Trophoblast cell (in vitro differentiated cells and primary cell): ENCODE results near the gene TIMM44.

ENCODE experiments used
- DNase-seq, 2 donors: peaks; one replicate each; pipeline ENCODE4 v3.0.0-alpha.2; 2016
- H2AFZ ChIP-seq: 2 replicates; pipeline ENCODE4 v1.6.1; 2013; ENCODE audit warnings: low read length, moderate library complexity, mild to moderate bottlenecking; ENCODE audit not compliant: insufficient read depth, poor library complexity
- H2AK5ac ChIP-seq: 2 replicates; pipeline ENCODE4 v1.6.1; 2013; ENCODE audit warnings: mild to moderate bottlenecking, low read length
- H2BK120ac ChIP-seq: 2 replicates; pipeline ENCODE4 v1.6.1; 2013; ENCODE audit warnings: low read length, mild to moderate bottlenecking, moderate library complexity; ENCODE audit not compliant: insufficient read depth, poor library complexity
- H2BK12ac ChIP-seq: 2 replicates; pipeline ENCODE4 v1.6.1; 2013; ENCODE audit warnings: mild to moderate bottlenecking, low read length, moderate library complexity
- H2BK5ac ChIP-seq: 2 replicates; pipeline ENCODE4 v1.6.1; 2013; ENCODE audit warnings: low read length, low read depth, moderate library complexity, mild to moderate bottlenecking; ENCODE audit not compliant: poor library complexity
- H3K14ac ChIP-seq: 2 replicates; pipeline ENCODE4 v1.6.1; 2013; ENCODE audit warnings: mild to moderate bottlenecking, low read length
- H3K18ac ChIP-seq: 2 replicates; pipeline ENCODE4 v1.6.1; 2013; ENCODE audit warnings: mild to moderate bottlenecking, low read length
- H3K23ac ChIP-seq: 2 replicates; pipeline ENCODE4 v1.6.1; 2013; ENCODE audit warnings: low read length
- H3K27ac ChIP-seq: 2 replicates; pipeline ENCODE4 v1.5.1; 2013; ENCODE audit warnings: low read depth, mild to moderate bottlenecking, inconsistent platforms, low read length, moderate library complexity
- H3K27me3 ChIP-seq: 2 replicates; pipeline ENCODE4 v1.6.1; 2013; ENCODE audit warnings: inconsistent platforms, mild to moderate bottlenecking, low read length, moderate library complexity; ENCODE audit not compliant: insufficient read depth
- H3K36me3 ChIP-seq, 2 experiments: 1 replicate in 1 of 2; 2 replicates in 1 of 2; pipeline ENCODE4 v1.6.1; 2013; ENCODE audit warnings: low read length in 2 of 2, mild to moderate bottlenecking in 2 of 2, moderate library complexity in 1 of 2; ENCODE audit not compliant: insufficient read depth in 2 of 2, control insufficient read depth in 1 of 2
- H3K4ac ChIP-seq: 2 replicates; pipeline ENCODE4 v1.6.1; 2013; ENCODE audit warnings: low read depth, mild to moderate bottlenecking, low read length, moderate library complexity
- H3K4me1 ChIP-seq, 2 experiments: 1 replicate in 1 of 2; 2 replicates in 1 of 2; pipeline ENCODE4 v1.6.1; 2013; ENCODE audit warnings: low read length in 2 of 2, mild to moderate bottlenecking in 2 of 2, moderate library complexity in 1 of 2; ENCODE audit not compliant: insufficient read depth in 2 of 2, control insufficient read depth in 1 of 2
- H3K4me2 ChIP-seq: 2 replicates; pipeline ENCODE4 v1.6.1; 2013; ENCODE audit warnings: inconsistent platforms, mild to moderate bottlenecking, low read length, moderate library complexity
- H3K4me3 ChIP-seq: 2 replicates; pipeline ENCODE4 v1.5.1; 2013; ENCODE audit warnings: mild to moderate bottlenecking, low read depth, low read length, inconsistent platforms
- H3K79me1 ChIP-seq: one replicate; pipeline ENCODE4 v1.6.1; 2013; ENCODE audit warnings: low read length
- H3K79me2 ChIP-seq: 2 replicates; pipeline ENCODE4 v1.6.1; 2013; ENCODE audit warnings: low read length, mild to moderate bottlenecking; ENCODE audit not compliant: control insufficient read depth, insufficient read depth, poor library complexity
- H3K9ac ChIP-seq: 2 replicates; pipeline ENCODE4 v1.6.1; 2013; ENCODE audit warnings: mild to moderate bottlenecking, low read length
- H3K9me3 ChIP-seq: 2 replicates; pipeline ENCODE4 v1.6.1; 2013; ENCODE audit warnings: low read depth, mild to moderate bottlenecking, control low read depth, inconsistent platforms, low read length; ENCODE audit not compliant: insufficient read depth
- H4K12ac ChIP-seq: 2 replicates; pipeline ENCODE4 v1.6.1; 2013; ENCODE audit warnings: low read depth, mild to moderate bottlenecking, low read length, moderate library complexity
- H4K8ac ChIP-seq: 2 replicates; pipeline ENCODE4 v1.6.1; 2013; ENCODE audit warnings: low read depth, mild to moderate bottlenecking, low read length, moderate library complexity
- H4K91ac ChIP-seq: one replicate; pipeline ENCODE4 v1.6.1; 2013; ENCODE audit warnings: low read depth, mild to moderate bottlenecking, low read length, moderate library complexity
- WGBS: extraction: QIAGEN DNeasy Blood & Tissue Kit; methylation state at CpG from one replicate; pipeline ENCODE4 v1.1.7; 2013; ENCODE audit warnings: missing lambda C conversion rate; ENCODE audit not compliant: insufficient read length, insufficient coverage; ENCODE audit errors: extremely low coverage; 5-methylcytosine and 5-hydroxymethylcytosine counted together

The TIMM44 gene

GRCh38 chr19:7965921-7966665 lies 22.6 kb upstream of the TIMM44 start:
- Histone ChIP-seq H4K8ac (peak overlapping the region; percentile 22), H4K12ac (no peak overlapping the region), H3K4me3 (no peak overlapping the region), H3K23ac (no peak overlapping the region), H3K27ac (peak overlapping the region; percentile 89), H3K4ac (no peak overlapping the region), H3K36me3 (peaks cover 62 to 69% of the 10 kb centered on the region in 2 experiments), H2BK5ac (peak overlapping the region; percentile 60), H3K4me1 (peaks cover 4 to 11% of the 10 kb centered on the region in 2 experiments), H3K4me2 (peak overlapping the region; percentile 42), H2BK120ac (peak overlapping the region; percentile 28), H3K14ac (peak overlapping the region; percentile 72), H3K9ac (peak overlapping the region; percentile 17), H3K18ac (peak overlapping the region; percentile 68), H3K79me2 (no peaks in the 10 kb centered on the region), H2AFZ (no peak overlapping the region), H4K91ac (peak overlapping the region; percentile 59), H3K79me1 (peaks cover 4% of the 10 kb centered on the region), H2AK5ac (peak overlapping the region; percentile 75), H3K9me3 (no peaks in the 10 kb centered on the region), H3K27me3 (no peaks in the 10 kb centered on the region), H2BK12ac (peak overlapping the region; percentile 65)
- WGBS, result no CpG with 5 or more reads among the region's 12 CpGs
- peak; percentile 87 for DNase-seq

DNA sequence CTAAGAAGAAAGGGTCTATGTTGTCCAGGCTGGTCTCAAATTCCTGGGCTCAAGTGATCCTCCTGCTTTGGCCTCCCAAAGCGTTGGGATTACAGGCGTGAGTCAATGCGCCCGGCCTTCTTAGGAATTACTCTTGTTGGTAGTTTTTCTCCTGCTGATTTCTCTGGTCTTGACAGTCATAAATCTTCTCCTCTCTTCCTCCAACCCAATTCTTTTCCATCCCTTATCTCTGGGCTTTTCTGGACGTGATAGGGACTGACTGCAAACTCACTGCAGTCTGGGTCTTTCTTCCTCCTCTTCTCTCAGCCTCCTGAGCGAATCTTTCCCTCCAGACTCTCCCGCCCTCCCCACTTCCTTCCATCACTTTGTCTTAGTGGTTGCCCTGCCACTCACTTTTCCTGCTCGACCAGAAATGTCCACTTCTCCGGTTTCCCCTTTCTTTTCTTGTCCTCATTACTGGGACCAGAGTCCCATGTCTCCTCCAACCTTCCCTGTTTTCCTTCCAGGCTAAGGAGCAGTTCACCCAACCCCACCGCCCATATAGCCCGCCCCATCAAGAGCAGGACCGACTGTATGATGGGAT lies 21.9 kb upstream of the TIMM44 start:
- H3K9ac ChIP-seq, result no peak overlapping the region
- H3K27ac ChIP-seq, result peak overlapping the region; percentile 89
- peak overlapping the region; percentile 65 for H2BK12ac ChIP-seq
- no peaks in the 10 kb centered on the region for H3K27me3 ChIP-seq
- peak overlapping the region; percentile 68 for H3K18ac ChIP-seq
- peak overlapping the region; percentile 42 for H3K4me2 ChIP-seq
- no peak overlapping the region for H3K4me3 ChIP-seq
- no CpG with 5 or more reads among the region's 12 CpGs for WGBS
- peaks cover 4 to 11% of the 10 kb centered on the region in 2 experiments for H3K4me1 ChIP-seq
- H3K79me1 ChIP-seq, result peaks cover 4% of the 10 kb centered on the region
- no peak overlapping the region for H2BK120ac ChIP-seq
- peak overlapping the region; percentile 59 for H4K91ac ChIP-seq
- H2BK5ac ChIP-seq, result peak overlapping the region; percentile 60
- H3K23ac ChIP-seq, result no peak overlapping the region
- peak overlapping the region; percentile 75 for H2AK5ac ChIP-seq
- H3K36me3 ChIP-seq, result peaks cover 59 to 69% of the 10 kb centered on the region in 2 experiments
- peak overlapping the region; percentile 22 for H4K8ac ChIP-seq
- H3K4ac ChIP-seq, result no peak overlapping the region
- H3K9me3 ChIP-seq, result no peaks in the 10 kb centered on the region
- H3K14ac ChIP-seq, result peak overlapping the region; percentile 72
- peak in 1 of 2 donors; percentile 46 for DNase-seq
- no peaks in the 10 kb centered on the region for H3K79me2 ChIP-seq
- H4K12ac ChIP-seq, result no peak overlapping the region
- no peak overlapping the region for H2AFZ ChIP-seq

GRCh38 chr19:7963566-7963965 lies 20.1 kb upstream of the TIMM44 start:
- no peak overlapping the region for H3K4me3 ChIP-seq
- H3K9me3 ChIP-seq, result no peaks in the 10 kb centered on the region
- peaks cover 4% of the 10 kb centered on the region for H3K79me1 ChIP-seq
- WGBS, result no CpG with 5 or more reads among the region's 25 CpGs
- H3K14ac ChIP-seq, result no peak overlapping the region
- peaks cover 4 to 11% of the 10 kb centered on the region in 2 experiments for H3K4me1 ChIP-seq
- no peak overlapping the region for H2BK5ac ChIP-seq
- no peak overlapping the region for H2BK120ac ChIP-seq
- H2AK5ac ChIP-seq, result no peak overlapping the region
- no peak overlapping the region for H2AFZ ChIP-seq
- H2BK12ac ChIP-seq, result no peak overlapping the region
- H3K27ac ChIP-seq, result no peak overlapping the region
- DNase-seq, result no peak
- H3K9ac ChIP-seq, result no peak overlapping the region
- no peak overlapping the region for H4K12ac ChIP-seq
- H3K79me2 ChIP-seq, result no peaks in the 10 kb centered on the region
- no peak overlapping the region for H3K4ac ChIP-seq
- no peak overlapping the region for H3K23ac ChIP-seq
- H3K36me3 ChIP-seq, result peaks cover 52 to 67% of the 10 kb centered on the region in 2 experiments
- H4K91ac ChIP-seq, result no peak overlapping the region
- H4K8ac ChIP-seq, result no peak overlapping the region
- H3K4me2 ChIP-seq, result no peak overlapping the region
- no peak overlapping the region for H3K18ac ChIP-seq
- no peaks in the 10 kb centered on the region for H3K27me3 ChIP-seq

- Histone ChIP-seq H3K27me3 (no peaks in the 10 kb centered on the region), H2AFZ (no peak overlapping the region), H3K14ac (no peak overlapping the region), H3K4ac (no peak overlapping the region), H4K12ac (no peak overlapping the region), H3K36me3 (peaks cover 50 to 67% of the 10 kb centered on the region in 2 experiments), H3K79me1 (peaks cover 4% of the 10 kb centered on the region), H3K4me1 (peaks cover 4 to 11% of the 10 kb centered on the region in 2 experiments), H3K18ac (no peak overlapping the region), H4K8ac (no peak overlapping the region), H3K4me2 (no peak overlapping the region), H2BK120ac (no peak overlapping the region), H2BK5ac (no peak overlapping the region), H3K27ac (no peak overlapping the region), H2BK12ac (no peak overlapping the region), H2AK5ac (no peak overlapping the region), H3K9ac (no peak overlapping the region), H3K9me3 (no peaks in the 10 kb centered on the region), H4K91ac (no peak overlapping the region), H3K79me2 (no peaks in the 10 kb centered on the region), H3K23ac (no peak overlapping the region), H3K4me3 (no peak overlapping the region)
- no CpG with 5 or more reads among the region's 22 CpGs for WGBS
- DNase-seq, result no peak
These were observed 19.3 kb upstream of the TIMM44 start for GRCh38 chr19:7962644-7963268.
